IPS-18c (cell line): ENCODE results near the gene HPS1.

Experiments used
- H3K4me3 ChIP-seq: 2 replicates; pipeline ENCODE4 v1.7.0; 2013; ENCODE audit warnings: low read depth, mild to moderate bottlenecking, low read length, moderate library complexity; ENCODE audit not compliant: insufficient read depth
- H3K9me3 ChIP-seq: one replicate; pipeline ENCODE4 v1.6.1; 2013; ENCODE audit warnings: mild to moderate bottlenecking, low read length, moderate library complexity; ENCODE audit not compliant: control insufficient read depth, insufficient read depth

HPS1 gene

DNA sequence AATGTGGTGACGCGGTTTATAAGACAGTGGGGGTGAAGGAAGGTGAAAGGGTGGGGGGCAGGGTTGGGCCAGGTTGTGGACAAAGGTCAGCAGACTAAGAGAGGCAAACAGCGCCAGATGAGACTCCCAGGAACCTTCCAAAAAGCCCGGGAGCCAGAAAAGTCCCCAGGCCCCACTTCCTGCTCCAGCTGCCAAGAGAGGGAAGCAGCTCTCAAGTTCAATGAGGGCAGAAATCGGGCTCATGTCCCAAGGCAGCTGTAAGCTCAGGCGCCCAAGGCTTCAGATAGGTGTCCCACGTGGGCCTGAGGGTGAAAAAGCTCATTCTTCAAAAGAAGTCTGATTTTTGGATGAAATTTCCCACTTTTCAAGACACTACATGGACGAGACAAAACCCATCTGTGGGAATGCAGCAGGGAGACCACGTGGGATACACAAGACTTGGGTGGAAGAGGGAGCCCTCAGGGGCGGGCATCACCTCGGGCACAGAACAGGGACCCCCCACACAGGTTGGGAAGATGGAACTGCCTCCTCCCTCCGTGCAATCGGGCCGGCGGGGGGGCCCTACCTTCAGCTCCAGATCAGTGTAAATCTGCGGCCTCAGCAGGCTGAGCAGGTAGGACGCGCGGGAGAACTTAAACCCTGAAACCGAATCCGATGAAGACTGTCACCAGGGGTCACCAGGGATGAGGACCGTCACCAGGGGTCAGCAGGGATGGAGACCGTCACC is 39.6 kb downstream of the HPS1 start:
- H3K4me3 ChIP-seq, result no peak overlapping the region
- H3K9me3 ChIP-seq, result no peaks in the 10 kb centered on the region

- Histone ChIP-seq H3K4me3 (no peak overlapping the region), H3K9me3 (no peaks in the 10 kb centered on the region)
These were observed 41.3 kb downstream of the HPS1 start for GRCh38 chr10:98405422-98405821.

DNA sequence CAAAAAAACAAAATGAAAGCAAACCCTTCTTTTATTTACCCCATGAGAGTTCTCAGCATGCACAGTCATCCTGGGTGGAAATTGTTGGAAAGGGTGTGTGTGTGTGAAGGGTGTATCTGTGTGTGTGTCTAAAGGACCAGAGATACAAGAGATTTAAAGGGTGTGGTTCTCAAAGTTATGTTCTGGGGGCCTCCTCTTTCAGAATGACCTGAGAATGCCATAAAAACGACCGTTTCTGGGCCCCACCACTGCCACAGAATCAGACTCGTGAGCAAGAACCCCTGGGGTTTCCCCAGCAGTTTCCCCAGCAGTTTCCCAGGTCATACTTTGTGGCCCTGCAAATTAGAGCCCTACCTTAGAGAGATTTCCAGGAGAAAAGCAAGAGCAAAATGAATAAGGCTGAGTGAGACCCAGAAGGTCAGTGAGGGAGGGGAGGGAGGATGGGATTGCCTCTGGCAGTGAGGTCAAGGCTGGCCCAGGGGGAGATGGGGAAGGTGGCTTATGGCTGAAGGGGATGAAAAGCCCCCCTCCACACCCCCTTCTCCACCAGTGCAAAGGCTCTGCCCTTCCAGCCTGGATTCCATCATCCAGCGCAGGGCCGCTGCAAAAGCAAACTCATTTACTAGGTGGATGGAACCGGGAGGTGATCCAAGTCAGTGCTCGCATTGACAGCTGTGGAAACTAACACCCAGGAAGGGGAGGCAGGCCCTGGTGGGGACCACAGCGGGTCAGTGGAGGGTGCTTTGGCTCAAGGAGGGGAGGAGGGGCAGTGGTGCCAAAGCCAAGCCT is 42.0 kb downstream of the HPS1 start:
- no peak overlapping the region for H3K4me3 ChIP-seq

GRCh38 chr10:98403812-98404504 is 42.8 kb downstream of the HPS1 start:
- Histone ChIP-seq H3K4me3 (no peak overlapping the region), H3K9me3 (no peaks in the 10 kb centered on the region)

More for the DNA sequence above, 42.0 kb downstream of the HPS1 start:
- H3K9me3 ChIP-seq, result no peaks in the 10 kb centered on the region

- no peaks in the 10 kb centered on the region for H3K9me3 ChIP-seq
- no peak overlapping the region for H3K4me3 ChIP-seq
These were observed 43.6 kb downstream of the HPS1 start for GRCh38 chr10:98402931-98403718.

DNA sequence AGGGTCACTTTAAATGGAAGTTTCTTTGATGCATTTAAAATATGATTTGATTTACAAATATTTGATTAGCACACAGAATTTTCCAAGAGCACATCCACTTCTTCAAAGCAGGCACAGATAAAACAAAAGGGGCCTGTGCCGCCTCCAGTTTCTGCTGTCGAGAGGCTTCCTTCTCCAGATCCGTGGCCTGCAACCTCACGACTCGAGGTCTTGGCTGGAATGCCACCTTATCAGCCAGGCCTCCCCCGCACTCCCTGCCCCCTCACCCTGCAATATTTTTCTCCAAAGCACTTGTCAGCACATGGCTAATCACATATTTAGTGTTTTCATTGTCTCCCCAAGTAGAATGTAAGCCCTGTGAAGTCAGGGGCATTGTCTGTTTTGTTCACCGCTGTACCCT is 44.3 kb downstream of the HPS1 start:
- Histone ChIP-seq H3K9me3 (no peaks in the 10 kb centered on the region), H3K4me3 (no peak overlapping the region)

DNA sequence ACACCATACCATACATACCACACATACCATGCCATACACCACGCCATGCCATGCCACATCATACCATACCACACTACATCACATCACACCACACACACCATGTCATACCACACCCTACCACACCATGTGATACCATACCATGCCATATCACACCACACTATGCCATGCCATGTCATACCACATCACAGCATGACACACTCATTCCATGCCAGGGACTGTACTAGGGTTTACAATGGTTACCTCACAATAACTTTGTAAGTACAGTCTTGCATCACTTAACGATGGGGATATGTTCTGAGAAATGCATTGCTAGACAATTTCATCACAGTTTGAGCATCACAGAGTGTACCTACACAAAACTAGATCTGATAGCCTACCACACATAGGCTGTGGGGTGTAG is 46.3 kb downstream of the HPS1 start:
- H3K4me3 ChIP-seq, result no peak overlapping the region

GRCh38 chr10:98399784-98400183 is 47.0 kb downstream of the HPS1 start:
- no peak overlapping the region for H3K4me3 ChIP-seq
- H3K9me3 ChIP-seq, result no peaks in the 10 kb centered on the region

More for the DNA sequence above, 46.3 kb downstream of the HPS1 start:
- no peaks in the 10 kb centered on the region for H3K9me3 ChIP-seq

GRCh38 chr10:98397089-98397600 is 49.6 kb downstream of the HPS1 start:
- H3K4me3 ChIP-seq, result no peak overlapping the region

GRCh38 chr10:98396096-98397063 is 50.4 kb downstream of the HPS1 start:
- H3K9me3 ChIP-seq, result no peaks in the 10 kb centered on the region
- H3K4me3 ChIP-seq, result no peak overlapping the region

More at GRCh38 chr10:98397089-98397600, 49.6 kb downstream of the HPS1 start:
- no peaks in the 10 kb centered on the region for H3K9me3 ChIP-seq

- Histone ChIP-seq H3K4me3 (no peak overlapping the region), H3K9me3 (no peaks in the 10 kb centered on the region)
These were observed 51.8 kb downstream of the HPS1 start for GRCh38 chr10:98394851-98395440.

- H3K9me3 ChIP-seq, result peaks cover 4% of the 10 kb centered on the region
These were observed 55.1 kb downstream of the HPS1 start for GRCh38 chr10:98391578-98391991.

DNA sequence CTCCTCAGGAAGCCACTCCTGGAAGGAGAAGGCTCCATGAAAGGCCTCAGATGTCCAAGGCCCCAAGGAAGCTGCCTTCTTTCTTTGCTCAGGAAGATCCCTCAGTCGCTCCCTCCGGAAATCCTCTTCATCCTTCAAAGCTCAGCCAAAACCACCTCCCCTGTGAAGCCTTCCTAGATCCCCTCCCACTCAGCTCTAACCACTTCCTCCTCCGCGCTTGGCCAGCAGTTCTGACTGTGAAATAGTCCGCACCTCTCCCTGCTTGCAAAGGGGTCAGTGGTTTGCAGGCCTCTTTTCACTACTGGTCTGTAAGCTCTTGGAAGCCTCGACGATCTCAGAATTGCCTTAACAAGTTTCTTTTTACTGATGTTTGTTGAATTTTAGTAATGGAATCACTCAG is 55.7 kb downstream of the HPS1 start:
- Histone ChIP-seq H3K4me3 (no peak overlapping the region), H3K9me3 (peaks cover 4% of the 10 kb centered on the region)

More at GRCh38 chr10:98391578-98391991, 55.1 kb downstream of the HPS1 start:
- no peak overlapping the region for H3K4me3 ChIP-seq

GRCh38 chr10:98390406-98390805 is 56.3 kb downstream of the HPS1 start:
- H3K9me3 ChIP-seq, result peaks cover 4% of the 10 kb centered on the region
- no peak overlapping the region for H3K4me3 ChIP-seq

- H3K9me3 ChIP-seq, result peaks cover 4% of the 10 kb centered on the region
- H3K4me3 ChIP-seq, result no peak overlapping the region
These were observed 57.3 kb downstream of the HPS1 start for GRCh38 chr10:98389398-98389797.
